C4-2B (cell line): ENCODE data around the gene PLCG2.
A peak's percentile ranks its signal among the peaks of the same experiment; 100 is the strongest.

Source experiments
- H3K27ac ChIP-seq: fragments of 450-650 bp; 2 replicates; pipeline ENCODE4 v1.5.1; 2017
- CTCF ChIP-seq: fragments of 450-650 bp; conservative IDR thresholded peaks from 2 replicates; pipeline ENCODE4 v1.5.1; 2017; ENCODE audit warnings: mild to moderate bottlenecking
- ZFX ChIP-seq: fragments of 450-650 bp; IDR thresholded peaks from 2 replicates; pipeline ENCODE4 v1.6.1; 2017

Gene PLCG2

DNA sequence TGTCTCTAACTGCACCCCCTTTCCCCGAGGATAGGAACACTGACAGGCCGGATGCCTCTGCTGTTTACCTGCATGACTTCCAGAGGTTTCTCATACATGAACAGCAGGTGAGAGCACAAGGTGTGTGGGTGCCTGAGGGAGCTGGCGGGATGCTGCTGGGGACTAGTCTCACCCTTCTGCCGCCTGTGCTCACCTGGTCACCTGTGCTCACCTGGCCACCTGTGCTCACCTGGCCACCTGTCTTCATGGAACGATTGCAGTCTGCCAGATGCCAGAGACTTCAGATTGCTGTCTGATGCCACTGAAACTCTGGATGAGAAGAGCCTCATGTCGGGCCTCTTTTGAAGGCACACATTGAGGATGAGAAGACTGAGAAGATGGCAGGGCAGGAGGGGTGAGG lies 104.1 kb downstream of the PLCG2 start:
- TF ChIP-seq ZFX (no peak), CTCF (no peak)
- no peak overlapping the region for H3K27ac ChIP-seq

- peak; percentile 92 for TF ChIP-seq CTCF
- no peak for TF ChIP-seq ZFX
- no peak overlapping the region for H3K27ac ChIP-seq
Measured at GRCh38 chr16:81885976-81886586, 107.0 kb downstream of the PLCG2 start.

DNA sequence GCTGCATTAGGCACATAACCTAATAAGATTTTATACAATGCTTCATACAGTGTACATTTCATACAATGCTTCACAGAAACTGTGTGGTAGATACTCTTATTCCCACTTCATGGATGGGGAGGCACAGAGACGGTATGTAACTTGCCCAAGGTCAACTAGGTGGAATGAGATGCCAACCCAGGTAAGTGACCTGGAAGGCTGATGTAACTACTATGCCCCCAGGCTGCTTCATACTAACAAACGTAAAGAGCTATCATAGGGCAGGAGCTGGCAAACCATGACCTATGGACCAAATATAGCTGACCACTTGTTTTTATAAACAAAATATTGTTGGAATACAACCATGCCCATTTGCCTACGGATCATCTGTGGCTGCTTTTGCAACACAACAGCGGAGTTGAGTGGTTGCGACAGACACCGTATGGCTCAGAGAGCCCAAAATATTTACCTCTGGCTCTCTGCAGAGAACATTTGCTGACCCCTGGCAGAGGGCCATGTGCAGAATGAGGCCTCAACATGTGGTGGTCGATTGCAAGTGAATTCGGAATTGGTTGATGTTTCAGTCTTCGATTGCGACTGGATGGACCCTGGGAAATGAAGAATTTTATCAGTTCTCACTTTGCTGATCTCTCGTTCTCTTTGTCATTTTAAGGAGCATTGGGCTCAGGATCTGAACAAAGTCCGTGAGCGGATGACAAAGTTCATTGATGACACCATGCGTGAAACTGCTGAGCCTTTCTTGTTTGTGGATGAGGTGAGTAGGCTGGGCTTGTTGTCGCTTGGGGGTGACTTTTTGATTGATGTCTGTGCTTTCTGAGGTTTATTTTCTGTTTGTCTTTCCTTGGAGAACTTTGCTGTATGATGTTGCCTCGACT lies 109.7 kb downstream of the PLCG2 start:
- no peak overlapping the region for H3K27ac ChIP-seq
- TF ChIP-seq CTCF (no peak), ZFX (no peak)

- no peak overlapping the region for H3K27ac ChIP-seq
- no peak for TF ChIP-seq CTCF
- no peak for TF ChIP-seq ZFX
Measured at GRCh38 chr16:81891736-81892364, 112.8 kb downstream of the PLCG2 start.

- TF ChIP-seq ZFX (no peak), CTCF (no peak)
- H3K27ac ChIP-seq, result no peak overlapping the region
Measured at GRCh38 chr16:81894592-81894991, 115.5 kb downstream of the PLCG2 start.

DNA sequence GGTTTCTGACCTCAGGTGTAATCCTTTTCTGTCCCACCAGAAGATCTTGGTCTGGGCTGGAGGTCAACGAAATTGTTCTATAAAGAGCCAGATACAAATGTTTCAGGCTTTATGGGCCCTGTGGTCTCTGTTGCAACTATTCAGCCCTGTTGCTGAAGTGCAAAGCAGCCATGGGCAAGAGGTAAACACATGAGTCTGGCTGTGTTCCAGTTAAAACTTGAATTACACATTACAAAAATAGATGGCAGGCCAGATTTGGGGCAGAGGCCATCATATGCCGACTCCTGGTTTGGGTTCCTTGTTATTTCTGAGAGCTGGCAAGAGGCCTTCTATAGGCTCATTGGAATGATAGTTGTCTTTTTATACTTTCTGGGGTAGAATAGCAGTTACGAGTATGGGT lies 117.8 kb downstream of the PLCG2 start:
- no peak overlapping the region for H3K27ac ChIP-seq
- TF ChIP-seq CTCF, result no peak
- TF ChIP-seq ZFX, result no peak

DNA sequence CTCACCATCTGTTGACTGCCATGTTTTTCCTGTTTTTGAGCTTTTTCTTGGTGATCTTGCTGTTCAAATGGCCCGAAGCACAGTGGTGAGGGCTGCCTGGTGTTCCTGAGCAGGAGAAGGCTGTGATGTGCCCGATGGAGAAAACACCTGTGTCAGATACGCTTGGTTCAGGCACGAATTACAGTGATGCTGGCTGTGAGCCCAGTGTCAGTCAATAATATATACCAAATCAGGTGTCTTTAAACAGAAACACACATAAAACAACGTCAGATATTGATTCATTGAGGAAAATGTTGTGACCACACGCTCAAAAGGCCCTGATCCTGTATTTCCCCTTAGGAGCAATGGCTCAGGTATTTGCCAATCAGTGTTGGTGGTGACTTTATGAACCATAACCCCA lies 120.5 kb downstream of the PLCG2 start:
- no peak overlapping the region for H3K27ac ChIP-seq
- TF ChIP-seq CTCF, result no peak
- no peak for TF ChIP-seq ZFX
